ENCODE measurements around the gene KIAA1328.

DNA sequence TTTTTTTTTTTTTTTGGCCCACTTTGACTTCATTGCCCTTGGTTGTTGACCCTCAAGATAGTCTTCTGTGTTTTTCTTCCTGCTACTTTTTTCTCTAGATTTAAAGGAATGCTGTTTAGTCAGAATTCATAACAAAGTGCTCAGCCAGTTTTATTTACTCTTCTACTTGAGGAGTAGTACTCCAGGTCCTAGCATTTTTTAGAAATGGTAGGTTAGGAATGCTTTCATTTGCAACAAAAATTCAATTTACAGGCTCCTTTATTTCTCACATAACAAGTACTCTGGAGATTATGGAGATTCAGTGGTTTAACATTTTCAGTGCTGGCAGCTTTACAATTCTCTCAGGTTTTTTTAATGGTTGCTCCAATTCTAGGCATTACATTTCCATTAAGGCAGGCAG lies 58.2 kb downstream of the KIAA1328 start:
- TF ChIP-seq, protein P1, sequence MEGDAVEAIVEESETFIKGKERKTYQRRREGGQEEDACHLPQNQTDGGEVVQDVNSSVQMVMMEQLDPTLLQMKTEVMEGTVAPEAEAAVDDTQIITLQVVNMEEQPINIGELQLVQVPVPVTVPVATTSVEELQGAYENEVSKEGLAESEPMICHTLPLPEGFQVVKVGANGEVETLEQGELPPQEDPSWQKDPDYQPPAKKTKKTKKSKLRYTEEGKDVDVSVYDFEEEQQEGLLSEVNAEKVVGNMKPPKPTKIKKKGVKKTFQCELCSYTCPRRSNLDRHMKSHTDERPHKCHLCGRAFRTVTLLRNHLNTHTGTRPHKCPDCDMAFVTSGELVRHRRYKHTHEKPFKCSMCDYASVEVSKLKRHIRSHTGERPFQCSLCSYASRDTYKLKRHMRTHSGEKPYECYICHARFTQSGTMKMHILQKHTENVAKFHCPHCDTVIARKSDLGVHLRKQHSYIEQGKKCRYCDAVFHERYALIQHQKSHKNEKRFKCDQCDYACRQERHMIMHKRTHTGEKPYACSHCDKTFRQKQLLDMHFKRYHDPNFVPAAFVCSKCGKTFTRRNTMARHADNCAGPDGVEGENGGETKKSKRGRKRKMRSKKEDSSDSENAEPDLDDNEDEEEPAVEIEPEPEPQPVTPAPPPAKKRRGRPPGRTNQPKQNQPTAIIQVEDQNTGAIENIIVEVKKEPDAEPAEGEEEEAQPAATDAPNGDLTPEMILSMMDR (IDR thresholded peaks at IDR 0.05) = no peak
- no peak for TF ChIP-seq POLR2A (IDR thresholded peaks at IDR 0.05)
